ENCODE data around the gene ALAS1.

ALAS1 gene

DNA sequence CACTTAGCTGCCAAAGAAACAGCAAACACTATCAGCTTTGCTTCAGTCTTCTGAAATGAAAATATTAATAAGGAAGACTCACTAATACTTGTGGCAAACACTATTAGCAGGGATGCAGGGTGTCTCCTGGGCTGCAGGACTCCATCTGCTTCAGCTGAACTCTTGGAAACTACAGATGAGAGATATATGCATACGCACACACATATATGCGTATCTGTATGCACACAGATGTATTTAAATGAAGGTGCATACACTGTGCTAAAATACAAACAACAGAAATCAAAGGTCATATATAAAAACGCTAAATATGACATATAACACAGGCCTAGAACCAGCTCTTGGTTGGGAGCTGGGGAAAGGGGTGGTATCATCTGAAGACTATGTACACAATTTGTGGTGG, 58.2 kb downstream of the ALAS1 start:
- no peak for DNase-seq

DNA sequence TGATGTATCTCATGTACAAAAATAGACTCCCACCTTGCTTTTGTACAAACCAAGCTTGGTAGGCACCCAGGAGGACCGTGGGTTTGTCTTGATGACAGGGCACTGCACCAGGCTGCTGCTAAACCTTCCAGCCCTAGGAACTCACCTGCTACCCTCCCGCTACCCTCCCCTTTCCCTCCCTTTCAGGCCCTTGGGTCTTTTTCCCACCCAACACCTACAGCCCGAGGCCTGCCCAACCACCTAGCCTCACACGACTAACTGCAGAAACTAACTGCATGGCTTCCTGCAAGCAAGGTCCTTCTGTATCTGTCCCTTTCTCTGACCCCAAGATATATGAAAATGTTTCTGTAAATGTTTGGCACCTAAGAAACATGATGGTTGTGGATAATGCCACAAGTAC, 58.7 kb downstream of the ALAS1 start:
- no peak for DNase-seq

DNA sequence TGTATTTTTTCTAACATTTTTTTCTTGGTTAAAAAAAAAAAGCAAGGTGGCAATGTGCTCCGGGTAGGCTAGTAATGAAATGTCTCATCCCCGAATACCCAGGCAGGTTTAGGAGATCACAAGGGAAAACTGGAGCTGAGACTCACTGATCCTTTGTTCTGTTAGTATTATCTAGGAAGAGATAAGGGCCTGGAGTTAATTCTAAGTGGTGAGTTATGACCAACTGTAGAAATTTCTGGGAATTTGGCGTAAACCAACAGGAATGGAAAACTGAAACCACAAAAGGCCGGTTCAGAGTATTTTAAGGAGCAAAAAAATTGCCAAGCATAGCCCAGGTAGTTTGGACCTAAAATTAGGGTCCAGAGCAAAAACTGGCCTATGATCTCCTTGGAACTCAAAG, 60.0 kb downstream of the ALAS1 start:
- DNase-seq = no peak

DNA sequence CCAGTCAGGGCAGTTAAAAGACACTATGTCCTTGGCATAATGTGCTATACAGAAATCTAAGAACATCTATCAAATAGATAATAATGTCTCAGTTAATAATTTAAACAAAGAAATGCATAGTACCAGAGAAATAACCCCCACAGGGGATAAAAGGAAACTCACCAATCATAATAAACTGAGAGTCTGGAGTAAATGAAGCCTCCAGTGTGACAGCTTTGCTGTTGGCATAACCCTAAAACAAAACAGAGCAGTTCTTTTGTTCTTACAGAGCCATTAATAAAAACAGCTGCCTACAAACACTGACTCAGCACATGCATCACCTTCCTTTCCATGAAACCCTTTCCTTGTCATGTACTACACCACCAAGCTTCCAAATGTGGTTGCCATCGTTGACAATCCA, 61.1 kb downstream of the ALAS1 start:
- DNase-seq = no peak

DNA sequence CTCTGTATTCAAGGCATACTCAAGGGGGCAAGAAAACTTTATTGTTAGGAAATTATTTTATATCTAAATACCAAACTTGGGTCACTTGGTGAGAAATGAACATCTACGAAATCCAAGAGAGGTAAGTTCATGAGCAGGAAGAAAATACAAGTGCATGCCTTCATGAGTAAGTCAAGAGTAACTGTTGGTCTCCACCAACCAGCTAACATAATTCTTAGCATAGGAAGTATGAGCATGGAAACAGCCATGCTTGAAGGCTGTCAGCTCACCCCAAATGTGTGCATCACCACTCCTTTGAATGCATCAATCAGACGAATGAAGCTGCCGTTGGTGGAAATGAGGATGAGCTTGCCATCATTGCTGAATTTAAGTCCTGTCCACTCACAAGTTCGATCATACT, 61.5 kb downstream of the ALAS1 start:
- DNase-seq = no peak

DNA sequence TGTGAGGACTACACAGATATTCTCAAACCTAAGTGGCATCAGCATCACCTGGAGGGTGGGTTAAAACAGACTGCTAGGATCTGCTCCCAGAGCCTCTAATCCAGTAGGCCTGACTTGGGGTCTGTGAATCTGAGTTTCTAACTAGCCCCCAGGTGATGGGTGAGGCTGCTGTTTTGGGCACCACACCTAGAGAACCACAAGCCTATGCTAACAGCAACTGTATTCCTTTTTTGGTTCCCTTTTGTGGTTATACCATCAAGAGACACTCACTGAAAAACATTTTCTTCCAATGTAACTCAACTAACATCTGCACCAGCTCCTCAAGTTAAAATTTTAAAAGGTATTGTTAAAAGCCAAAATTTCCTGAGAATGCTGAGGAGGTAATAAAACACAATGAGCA, 64.5 kb downstream of the ALAS1 start:
- no peak for DNase-seq

Data from activated CD4-positive, alpha-beta T cell treated with anti-CD3 and anti-CD28 coated beads, Interleukin-2, amount 50 U/mL, for 16 hours (primary cell).